SU-DHL-6 (cell line): Measurements from ENCODE around the gene RGS6.

ENCODE experiments used
- CTCF ChIP-seq: fragments of 200-600 bp; sonication (generic); IDR thresholded peaks from one replicate; pipeline ENCODE4 v1.5.1; 2017; ENCODE audit warnings: antibody characterized with exemption, mild to moderate bottlenecking, low read length, moderate library complexity; ENCODE audit not compliant: insufficient read depth, poor library complexity, severe bottlenecking
- EZH2phosphoT487 ChIP-seq: fragments of 200-600 bp; sonication (generic), shearing (Covaris generic); conservative IDR thresholded peaks from 2 replicates; pipeline ENCODE4 v1.6.1; 2018; ENCODE audit warnings: mild to moderate bottlenecking, antibody characterized with exemption, low read length, moderate library complexity, mixed read lengths

- TF ChIP-seq CTCF (no peak), EZH2phosphoT487 (no peak)
Observed at GRCh38 chr14:72045271-72045670, 113.0 kb downstream of the RGS6 start.
